ENCODE results near the gene SYCE3.
"Not testable (repeated sequence)": the region's sequence is repeated elsewhere in the genome, so short reads cannot be mapped to it uniquely, and the experiment has no call there.

The SYCE3 gene

GRCh38 chr22:50530580-50530876 is 32.2 kb downstream of the SYCE3 start:
- no peak for DNase-seq

DNA sequence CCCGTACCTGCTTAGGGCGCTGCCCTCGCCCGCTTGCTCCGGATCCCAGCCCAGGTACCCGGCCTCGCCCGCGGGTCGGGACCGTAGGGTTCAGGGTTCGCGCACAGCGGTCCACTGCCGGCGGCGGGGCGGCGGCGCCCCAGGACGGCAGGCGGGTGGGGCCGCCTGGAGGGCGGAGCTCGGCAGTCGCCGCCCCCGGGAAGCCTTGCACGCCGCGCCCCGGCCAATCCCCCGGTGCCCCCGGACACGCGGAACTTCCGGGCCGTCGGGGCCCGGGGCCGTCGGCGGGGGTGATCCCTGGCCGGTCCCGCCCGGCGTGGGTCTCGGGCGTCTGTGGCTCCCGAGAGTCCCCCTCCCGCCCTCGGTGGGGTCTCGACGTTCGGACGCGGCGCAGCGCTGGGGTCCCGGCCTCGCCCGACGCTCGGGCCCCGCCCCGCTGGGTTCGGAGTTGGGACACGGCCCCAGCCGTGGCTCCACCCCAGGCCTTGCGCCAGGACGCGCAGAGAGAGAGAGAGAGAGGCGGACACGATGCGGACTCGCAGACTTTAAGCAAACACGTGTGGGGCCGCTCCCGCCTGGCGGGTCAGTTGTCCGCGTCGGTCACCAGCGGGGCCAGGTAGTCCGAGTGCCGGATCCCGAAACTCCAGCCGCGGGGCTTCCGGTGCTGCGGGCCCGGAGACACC is 32.7 kb downstream of the SYCE3 start, which contains the start of gene TYMP:
TSS of gene TYMP (minus strand) at position 116 of the 683 bp plus-strand sequence. CDS start 303 bp downstream, outside the sequence.
- peak; percentile 66 for DNase-seq

GRCh38 chr22:50529416-50529896 is 33.3 kb downstream of the SYCE3 start:
- no peak for DNase-seq

DNA sequence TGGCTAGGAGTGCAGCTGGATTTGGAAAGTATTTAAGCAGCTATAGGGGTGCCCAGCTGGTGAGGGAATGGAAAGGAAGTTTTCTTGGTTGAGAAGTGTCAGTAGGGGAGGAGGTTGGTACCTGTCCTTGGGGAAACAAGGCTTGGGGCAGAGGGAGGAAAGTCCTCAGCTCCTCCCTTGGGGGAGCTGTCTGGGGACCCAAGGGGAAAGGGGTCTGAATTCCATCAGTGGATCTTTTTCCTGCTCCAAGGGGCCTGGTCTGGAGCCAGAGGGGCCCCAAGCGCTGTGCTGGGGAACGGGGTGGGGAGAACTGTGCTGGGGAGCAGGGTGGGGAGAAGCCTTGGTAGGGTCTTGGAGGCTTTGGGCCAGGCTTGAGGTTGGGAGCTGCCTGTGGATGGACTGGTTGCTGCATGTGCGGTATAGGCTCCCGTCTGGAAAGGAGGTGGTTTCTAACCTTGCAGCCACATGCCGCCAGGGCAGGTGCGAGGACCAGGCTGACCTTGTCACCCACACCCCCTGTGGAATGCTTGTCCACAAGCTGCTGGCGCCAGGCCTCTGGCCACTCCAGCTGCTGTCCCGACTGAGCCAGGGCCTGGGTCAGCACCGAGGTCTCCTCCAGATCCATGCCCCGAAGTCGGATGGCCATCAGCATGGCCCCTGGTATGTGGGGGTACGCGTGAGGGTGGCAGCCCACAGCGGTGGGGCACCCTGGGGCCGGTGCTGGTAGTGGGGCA is 33.9 kb downstream of the SYCE3 start:
- no peak for DNase-seq

DNA sequence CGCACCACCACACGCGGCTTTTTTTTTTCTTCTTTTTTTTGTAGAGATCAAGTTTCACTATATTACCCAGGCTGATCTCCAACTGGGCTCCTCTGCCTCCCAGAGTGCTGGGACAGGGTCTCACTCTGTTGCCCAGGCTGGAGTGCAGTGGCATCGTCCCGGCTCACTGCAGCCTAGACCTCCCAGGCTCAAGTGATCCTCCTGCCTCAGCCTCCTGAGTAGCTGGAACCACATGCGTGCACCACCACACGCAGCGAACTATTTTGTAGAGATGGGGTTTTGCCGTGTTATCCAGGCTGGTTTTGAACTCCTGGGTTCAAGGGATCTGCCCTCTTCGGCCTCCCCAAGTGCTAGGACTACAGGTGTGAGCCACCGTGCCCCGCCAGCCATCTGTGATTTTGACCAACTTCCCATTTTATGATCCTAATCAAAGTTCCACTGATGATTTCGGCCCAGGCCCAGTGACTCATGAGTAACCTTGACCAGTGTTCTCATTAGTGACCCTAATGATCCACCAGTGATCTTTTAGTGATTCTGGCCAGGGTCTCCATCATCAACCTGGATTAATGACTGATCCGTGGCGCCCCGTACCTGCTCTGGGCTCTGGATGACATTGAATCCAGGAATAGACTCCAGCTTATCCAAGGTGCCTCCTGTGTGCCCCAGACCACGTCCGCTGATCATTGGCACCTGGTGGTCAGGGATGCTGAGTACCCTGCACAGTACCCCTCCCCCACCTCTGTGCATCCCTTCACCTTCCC is 34.6 kb downstream of the SYCE3 start:
- DNase-seq = no peak

GRCh38 chr22:50526834-50527801 is 35.6 kb downstream of the SYCE3 start:
- DNase-seq = no peak

DNA sequence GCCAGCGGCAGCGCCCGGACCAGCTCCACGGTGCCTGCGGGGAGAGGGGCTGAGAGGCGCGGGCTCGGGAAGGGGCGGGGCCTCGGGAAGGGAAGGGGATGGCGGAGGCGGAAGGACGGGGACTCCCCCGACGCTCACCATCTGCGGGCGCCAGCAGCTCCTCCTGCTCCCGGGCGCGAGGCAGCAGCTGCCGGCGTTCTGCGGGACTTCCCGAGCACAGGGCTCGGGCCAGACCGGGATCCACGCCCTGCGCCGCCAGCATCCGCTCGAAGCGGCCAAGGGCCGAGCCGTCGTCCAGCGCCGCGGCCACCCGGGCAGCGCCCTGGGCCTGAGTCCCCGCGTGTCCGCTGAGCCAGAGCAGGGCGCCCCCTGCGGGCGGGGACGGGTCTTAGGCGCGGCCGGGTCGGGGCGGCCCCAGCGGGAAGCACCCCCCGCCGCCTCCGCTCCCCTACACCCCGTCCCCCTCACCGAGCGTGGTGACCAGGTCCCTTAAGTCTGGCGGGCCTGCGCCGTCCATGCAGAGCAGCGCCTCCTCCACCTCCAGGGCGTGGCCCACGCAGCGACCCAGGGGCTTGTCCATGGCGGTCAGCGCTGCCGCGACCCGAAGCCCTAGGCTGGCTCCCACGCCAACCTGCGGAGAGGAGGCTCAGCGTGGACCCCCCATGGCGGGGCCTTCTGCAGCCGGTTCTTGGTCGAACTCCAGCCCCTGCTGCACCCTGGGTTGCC is 36.4 kb downstream of the SYCE3 start:
- peak; percentile 79 for DNase-seq

GRCh38 chr22:50525858-50526107 is 36.9 kb downstream of the SYCE3 start:
- no peak for DNase-seq

DNA sequence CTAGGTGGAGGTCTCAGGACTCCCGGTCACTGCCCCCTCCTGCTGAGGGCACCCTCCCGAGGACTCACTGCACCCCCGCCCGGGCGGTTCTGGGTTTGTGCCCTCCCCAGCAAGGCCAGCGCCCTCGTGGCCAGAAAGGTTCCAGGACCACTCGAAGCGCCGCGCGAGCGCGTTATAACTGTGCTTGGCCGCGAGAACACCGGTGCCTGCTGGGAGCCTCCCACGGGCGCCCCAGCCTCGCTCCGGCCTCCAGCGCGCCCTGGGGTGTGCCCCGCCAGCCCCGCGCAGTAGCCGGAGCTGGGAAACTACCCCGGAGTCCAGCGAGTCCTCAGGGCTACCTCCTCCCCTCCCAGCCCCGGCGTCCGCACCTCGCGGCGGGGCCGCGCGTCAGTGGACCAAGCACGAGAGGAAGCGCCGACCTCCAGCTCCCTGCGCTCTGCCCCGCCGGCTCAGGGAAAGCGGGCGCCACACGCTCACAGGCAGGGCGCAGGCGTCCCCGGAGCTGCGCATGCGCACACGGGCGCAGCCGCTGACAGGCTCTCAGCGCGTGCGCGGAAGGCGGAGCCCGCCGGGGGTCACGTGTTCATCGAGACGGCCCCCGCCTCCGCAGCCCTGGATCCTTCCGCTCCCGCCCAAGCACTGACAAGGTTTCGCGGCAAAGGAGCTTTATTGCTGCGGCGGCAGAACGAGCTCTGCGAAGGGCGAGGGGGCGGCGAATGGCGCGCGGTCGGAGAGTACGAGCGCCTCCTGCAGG is 37.4 kb downstream of the SYCE3 start, which contains the start of gene SCO2:
TSS of gene SCO2 (minus strand) at position 495 of the 754 bp plus-strand sequence. CDS start 1,187 bp downstream, outside the sequence.
- peak; percentile 98 for DNase-seq

GRCh38 chr22:50524676-50525103 is 38.0 kb downstream of the SYCE3 start:
- no peak for DNase-seq

DNA sequence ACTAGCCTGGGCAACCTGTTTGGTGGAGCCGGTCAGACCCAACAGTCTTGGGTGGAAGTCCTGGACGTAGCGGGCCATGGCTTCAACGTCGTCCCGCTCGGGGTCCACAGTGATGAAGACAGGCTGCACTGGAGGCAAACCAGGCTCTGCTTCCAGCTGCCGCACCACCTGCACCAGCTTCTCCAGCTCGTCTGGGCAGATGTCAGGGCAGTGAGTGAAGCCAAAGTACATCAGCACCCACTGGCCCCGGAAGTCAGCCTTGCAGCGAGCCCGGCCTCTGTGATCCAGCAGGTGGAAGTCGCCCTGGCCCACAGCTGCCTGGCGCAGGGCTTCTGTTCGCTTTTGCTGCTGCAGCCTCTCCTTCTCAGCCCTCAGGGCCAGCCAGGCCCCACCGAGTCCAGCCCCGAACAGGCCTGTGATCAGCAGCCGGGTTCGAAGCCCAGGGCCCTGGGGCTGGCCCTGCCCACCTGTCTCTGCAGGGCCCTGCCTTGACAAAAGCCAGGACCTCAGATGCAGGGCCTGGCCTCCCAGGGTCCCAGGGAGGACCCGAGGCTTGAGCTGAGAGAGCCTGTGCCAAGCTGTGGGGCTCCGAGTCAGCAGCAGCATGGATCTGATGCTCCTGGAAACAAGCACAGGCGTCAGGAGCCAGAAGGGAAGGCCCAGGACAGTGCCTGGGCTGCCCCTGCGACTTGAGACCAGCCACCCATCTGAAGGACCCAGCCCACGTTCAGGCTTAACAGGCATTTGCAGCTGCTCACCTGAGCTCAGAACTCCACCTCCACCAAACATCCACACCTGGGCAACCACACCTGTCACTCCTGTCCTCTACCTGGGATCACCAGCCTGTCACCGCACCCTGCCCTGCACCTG is 38.7 kb downstream of the SYCE3 start:
- no peak for DNase-seq

- no peak for DNase-seq
Observed at GRCh38 chr22:50523458-50523805, 39.3 kb downstream of the SYCE3 start.

- DNase-seq = no peak
Observed at GRCh38 chr22:50522806-50523438, 39.8 kb downstream of the SYCE3 start.

GRCh38 chr22:50522208-50522805 is 40.4 kb downstream of the SYCE3 start:
- DNase-seq = no peak

- DNase-seq = no peak
Observed at GRCh38 chr22:50521710-50522109, 41.0 kb downstream of the SYCE3 start.

- DNase-seq = no peak
Observed at GRCh38 chr22:50520826-50521453, 41.8 kb downstream of the SYCE3 start.

DNA sequence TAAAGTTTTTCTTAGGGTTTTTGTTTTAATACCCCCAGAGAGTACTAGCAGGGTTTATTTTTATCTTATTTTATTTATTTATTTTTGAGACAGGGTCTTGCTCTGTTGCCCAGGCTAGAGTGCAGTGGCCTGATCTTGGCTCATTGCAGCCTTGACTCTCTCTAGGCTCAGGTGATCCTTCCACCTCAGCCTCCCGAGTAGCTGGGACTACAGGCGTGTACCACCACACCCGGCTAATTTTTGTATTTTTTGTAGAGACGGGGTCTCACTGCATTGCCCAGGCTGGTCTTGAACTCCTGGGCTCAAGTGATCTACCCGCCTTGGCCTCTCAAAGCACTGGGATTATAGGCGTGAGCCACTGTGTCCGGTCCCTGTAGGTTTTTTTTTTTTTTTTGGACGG is 42.5 kb downstream of the SYCE3 start:
- DNase-seq = not testable (repeated sequence)

DNA sequence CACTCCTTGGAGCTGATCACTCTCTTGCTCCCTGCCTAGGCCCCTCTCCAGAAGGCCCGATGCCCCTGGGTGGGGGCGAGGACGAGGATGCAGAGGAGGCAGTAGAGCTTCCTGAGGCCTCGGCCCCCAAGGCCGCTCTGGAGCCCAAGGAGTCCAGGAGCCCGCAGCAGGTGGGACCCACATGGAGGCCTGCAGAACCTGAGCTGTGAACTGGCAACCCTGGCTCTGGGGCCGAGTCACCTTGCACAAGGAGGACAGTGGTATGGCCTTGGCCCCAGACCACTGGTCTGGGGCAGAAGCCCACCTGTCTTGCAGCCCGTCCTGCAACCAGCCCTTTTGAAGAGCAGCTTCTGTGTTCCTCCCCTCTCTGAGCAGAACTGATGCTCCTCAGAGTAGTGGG is 43.6 kb downstream of the SYCE3 start:
- no peak for DNase-seq

All from fibroblast of skin of scalp (primary cell).